HEK293T (cell line): Measurements from ENCODE around the gene MAP2K5.

Experiments
- CTCF ChIA-PET: fragments of 350-600 bp; formaldehyde crosslinking; extraction: SDS; loops from one replicate; lab custom pipeline; 2021; ENCODE audit warnings: antibody characterized with exemption, inconsistent platforms; lab: Yijun Ruan, JAX
- POLR2A ChIA-PET: fragments of 350-600 bp; formaldehyde crosslinking; extraction: SDS; loops from one replicate; lab custom pipeline; 2020; ENCODE audit warnings: antibody characterized with exemption, inconsistent platforms; lab: Yijun Ruan, JAX
- DNase-seq: peaks from one replicate; pipeline ENCODE4 v3.0.0; 2012; ENCODE audit warnings: mixed read lengths; ENCODE audit errors: extremely low spot score
- ARNT ChIP-seq: fragments of 450-650 bp; IDR thresholded peaks from 2 replicates; pipeline ENCODE4 v1.6.1; 2017; ENCODE audit warnings: mild to moderate bottlenecking
- BHLHE40 ChIP-seq: fragments of 450-650 bp; IDR thresholded peaks from 2 replicates; pipeline ENCODE4 v1.6.1; 2016; ENCODE audit warnings: mild to moderate bottlenecking, moderate library complexity, borderline replicate concordance
- CTBP1 ChIP-seq: fragments of 450-650 bp; IDR thresholded peaks from 2 replicates; pipeline ENCODE4 v1.6.1; 2016; ENCODE audit warnings: borderline replicate concordance
- ELF4 ChIP-seq: fragments of 450-650 bp; IDR thresholded peaks from 2 replicates; pipeline ENCODE4 v1.6.1; 2017; ENCODE audit warnings: antibody characterized with exemption
- FOXA1 ChIP-seq: fragments of 450-650 bp; IDR thresholded peaks from 2 replicates; pipeline ENCODE4 v1.6.1; 2016; ENCODE audit warnings: mild to moderate bottlenecking
- FOXK2 ChIP-seq: fragments of 450-650 bp; IDR thresholded peaks from 2 replicates; pipeline ENCODE4 v1.6.1; 2016; ENCODE audit warnings: mild to moderate bottlenecking
- FOXM1 ChIP-seq: fragments of 450-650 bp; IDR thresholded peaks from 2 replicates; pipeline ENCODE4 v1.6.1; 2017; ENCODE audit warnings: mild to moderate bottlenecking, borderline replicate concordance
- HDGF ChIP-seq: fragments of 450-650 bp; IDR thresholded peaks from 2 replicates; pipeline ENCODE4 v1.6.1; 2017; ENCODE audit warnings: antibody characterized with exemption, borderline replicate concordance
- L3MBTL2 ChIP-seq: fragments of 450-650 bp; conservative IDR thresholded peaks from 2 replicates; pipeline ENCODE4 v1.6.1; 2016; ENCODE audit warnings: mild to moderate bottlenecking
- LEF1 ChIP-seq: fragments of 450-650 bp; IDR thresholded peaks from 2 replicates; pipeline ENCODE4 v1.6.1; 2017; ENCODE audit warnings: mild to moderate bottlenecking, borderline replicate concordance
- NFRKB ChIP-seq: fragments of 450-650 bp; IDR thresholded peaks from 2 replicates; pipeline ENCODE4 v1.6.1; 2016; ENCODE audit warnings: mild to moderate bottlenecking, moderate library complexity
- PKNOX1 ChIP-seq: fragments of 450-650 bp; IDR thresholded peaks from 2 replicates; pipeline ENCODE4 v1.6.1; 2016
- SP1 ChIP-seq: fragments of 450-650 bp; IDR thresholded peaks from 2 replicates; pipeline ENCODE4 v1.6.1; 2017
- SUZ12 ChIP-seq: fragments of 450-650 bp; IDR thresholded peaks from 2 replicates; pipeline ENCODE4 v1.6.1; 2016; ENCODE audit warnings: mild to moderate bottlenecking
- TARDBP ChIP-seq: fragments of 450-650 bp; IDR thresholded peaks from 2 replicates; pipeline ENCODE4 v1.6.1; 2016
- ZNF384 ChIP-seq: fragments of 450-650 bp; IDR thresholded peaks from 2 replicates; pipeline ENCODE4 v1.6.1; 2016

Gene MAP2K5

GRCh38 chr15:67805008-67805665, 262.6 kb downstream of the MAP2K5 start:
- no peak for DNase-seq
- ChIA-PET CTCF (no interaction called here), POLR2A (no interaction called here)
- no peak for TF ChIP-seq ELF4
- TF ChIP-seq LEF1: no peak
- TF ChIP-seq BHLHE40: no peak
- TF ChIP-seq FOXM1: no peak
- no peak for TF ChIP-seq FOXA1
- no peak for TF ChIP-seq ZNF384
- no peak for TF ChIP-seq NFRKB
- TF ChIP-seq PKNOX1: no peak
- TF ChIP-seq HDGF: no peak
- no peak for TF ChIP-seq SUZ12
- TF ChIP-seq L3MBTL2: no peak
- TF ChIP-seq FOXK2: no peak
- no peak for TF ChIP-seq TARDBP
- TF ChIP-seq ARNT: no peak
- no peak for TF ChIP-seq CTBP1
- no peak for TF ChIP-seq SP1

- DNase-seq: no peak
- CTCF ChIA-PET: no interaction called here
- POLR2A ChIA-PET: no interaction called here
- no peak for TF ChIP-seq PKNOX1
- TF ChIP-seq FOXA1: no peak
- no peak for TF ChIP-seq FOXM1
- TF ChIP-seq HDGF: no peak
- no peak for TF ChIP-seq LEF1
- no peak for TF ChIP-seq FOXK2
- TF ChIP-seq BHLHE40: no peak
- TF ChIP-seq ARNT: no peak
- no peak for TF ChIP-seq ZNF384
- TF ChIP-seq L3MBTL2: no peak
- TF ChIP-seq NFRKB: no peak
- TF ChIP-seq SUZ12: no peak
- no peak for TF ChIP-seq ELF4
- TF ChIP-seq CTBP1: no peak
- TF ChIP-seq SP1: no peak
Observed at GRCh38 chr15:67805666-67806516, 263.4 kb downstream of the MAP2K5 start.

- TF ChIP-seq SP1: no peak
- TF ChIP-seq ARNT: no peak
- ChIA-PET CTCF (no interaction called here), POLR2A (no interaction called here)
- DNase-seq: no peak
Observed at GRCh38 chr15:67806536-67806935, 264.0 kb downstream of the MAP2K5 start.

GRCh38 chr15:67807141-67807540, 264.6 kb downstream of the MAP2K5 start:
- ChIA-PET POLR2A (no interaction called here), CTCF (no interaction called here)
- no peak for DNase-seq
- TF ChIP-seq ZNF384: no peak
- no peak for TF ChIP-seq CTBP1
- TF ChIP-seq ELF4: no peak
- no peak for TF ChIP-seq SUZ12
- no peak for TF ChIP-seq L3MBTL2
- TF ChIP-seq NFRKB: no peak
- TF ChIP-seq FOXK2: no peak
- TF ChIP-seq SP1: no peak
- TF ChIP-seq FOXA1: no peak
- TF ChIP-seq ARNT: no peak
- no peak for TF ChIP-seq FOXM1
- no peak for TF ChIP-seq TARDBP
- TF ChIP-seq HDGF: no peak
- TF ChIP-seq PKNOX1: no peak
- TF ChIP-seq BHLHE40: no peak
- no peak for TF ChIP-seq LEF1

- CTCF ChIA-PET: no interaction called here
- POLR2A ChIA-PET: no interaction called here
- DNase-seq: no peak
- no peak for TF ChIP-seq FOXK2
Observed at GRCh38 chr15:67807836-67808235, 265.3 kb downstream of the MAP2K5 start.

GRCh38 chr15:67808821-67809220, 266.3 kb downstream of the MAP2K5 start:
- no peak for TF ChIP-seq SP1
- no peak for TF ChIP-seq FOXK2
- TF ChIP-seq PKNOX1: no peak
- no peak for TF ChIP-seq HDGF
- TF ChIP-seq NFRKB: no peak
- TF ChIP-seq ELF4: no peak
- no peak for TF ChIP-seq ZNF384
- TF ChIP-seq LEF1: no peak
- TF ChIP-seq TARDBP: no peak
- no peak for TF ChIP-seq ARNT
- POLR2A ChIA-PET: no interaction called here
- no peak for DNase-seq
- CTCF ChIA-PET: no interaction called here
